PC-9 (cell line): ENCODE data around the gene SORBS1.

Experiments
- CTCF ChIP-seq: fragments of 200-600 bp; sonication (generic); conservative IDR thresholded peaks from 2 replicates; pipeline ENCODE4 v1.6.1; 2017; ENCODE audit warnings: mixed run types, antibody characterized with exemption, mild to moderate bottlenecking, moderate library complexity
- EZH2 ChIP-seq: fragments of 200-600 bp; sonication (generic); IDR thresholded peaks from 2 replicates; pipeline ENCODE4 v1.8.0; 2017; ENCODE audit warnings: antibody characterized with exemption, low read depth

- TF ChIP-seq CTCF (no peak), EZH2 (no peak)
Measured at GRCh38 chr10:95502377-95502776, 58.8 kb downstream of the SORBS1 start.
